Measurements from ENCODE around the gene MTA1. TPM values are rescaled to one million over a fixed set of nuclear protein-coding genes. Genes with fewer than 3 reads are reported as not detected.

MTA1 gene
- total RNA-seq, 2 experiments from 2014 or later: 98.5 to 103 TPM

DNA sequence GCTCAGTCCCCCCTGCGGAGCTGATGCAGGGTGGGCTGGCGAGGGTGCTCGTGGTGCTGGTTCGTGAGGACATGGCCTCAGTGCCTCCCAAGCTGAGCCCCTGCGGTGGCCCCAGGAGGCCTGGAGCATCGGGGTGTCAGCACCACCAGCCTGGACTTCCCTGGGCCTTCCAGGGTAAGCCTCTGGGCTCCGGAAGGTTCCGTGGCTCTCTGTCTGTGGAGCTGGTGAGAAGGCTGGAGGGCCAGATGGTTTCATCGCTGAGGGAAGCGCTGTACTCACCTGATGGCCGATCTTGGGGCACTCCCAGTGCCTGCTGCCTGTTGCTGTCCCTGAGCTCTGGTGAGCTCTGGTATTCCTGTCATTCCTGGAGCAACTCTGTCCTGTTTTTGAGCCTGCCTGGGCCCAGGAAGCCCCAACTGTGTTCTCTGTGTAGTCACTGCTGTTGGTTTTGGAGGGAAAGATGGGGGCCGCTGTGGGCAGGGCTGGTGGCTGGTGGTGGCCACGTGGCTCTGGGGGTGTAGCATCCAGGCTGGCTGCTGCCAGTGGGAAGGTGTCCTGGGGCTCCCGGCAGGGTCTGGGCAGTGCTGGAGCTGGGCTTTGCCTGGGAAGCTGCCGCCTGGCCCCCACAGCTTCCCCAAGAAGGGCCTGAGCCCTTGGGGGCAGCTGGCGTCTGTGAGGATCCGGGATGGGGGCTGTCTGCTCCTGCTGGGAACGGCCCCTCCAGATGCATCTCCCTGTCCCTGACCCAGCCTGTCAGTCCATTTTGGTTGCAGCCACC lies 18.3 kb downstream of the MTA1 start:
- no peak overlapping the region for H3K27ac Mint-ChIP-seq
- no peaks in the 10 kb centered on the region for H3K9me3 Mint-ChIP-seq
- peaks cover 6% of the 10 kb centered on the region for H3K36me3 Mint-ChIP-seq (ENCODE audit: low read depth)
- DNase-seq: no peak
- H3K4me3 Mint-ChIP-seq: no peak overlapping the region
- peaks cover 6% of the 10 kb centered on the region for H3K4me1 Mint-ChIP-seq
- ChIA-PET POLR2A (no interaction called here), CTCF (no interaction called here)
- H3K27me3 Mint-ChIP-seq: no peaks in the 10 kb centered on the region

- Mint-ChIP-seq H3K4me3 (no peak overlapping the region), H3K27me3 (no peaks in the 10 kb centered on the region), H3K9me3 (no peaks in the 10 kb centered on the region), H3K36me3 (ENCODE audit: low read depth) (peaks cover 6% of the 10 kb centered on the region), H3K4me1 (peaks cover 6% of the 10 kb centered on the region), H3K27ac (no peak overlapping the region)
- ChIA-PET POLR2A (no interaction called here), CTCF (no interaction called here)
- DNase-seq: no peak
These were observed 19.6 kb downstream of the MTA1 start for GRCh38 chr14:105439179-105439578.

- H3K27ac Mint-ChIP-seq: no peak overlapping the region
- ChIA-PET CTCF (no interaction called here), POLR2A (no interaction called here)
- H3K9me3 Mint-ChIP-seq: no peaks in the 10 kb centered on the region
- peaks cover 5% of the 10 kb centered on the region for H3K36me3 Mint-ChIP-seq (ENCODE audit: low read depth)
- H3K27me3 Mint-ChIP-seq: no peaks in the 10 kb centered on the region
- DNase-seq: no peak
- peaks cover 3% of the 10 kb centered on the region for H3K4me1 Mint-ChIP-seq
- no peak overlapping the region for H3K4me3 Mint-ChIP-seq
These were observed 20.3 kb downstream of the MTA1 start for GRCh38 chr14:105439710-105440553.

GRCh38 chr14:105440554-105440900 lies 20.9 kb downstream of the MTA1 start:
- no peak for DNase-seq
- ChIA-PET CTCF (no interaction called here), POLR2A (no interaction called here)
- Mint-ChIP-seq H3K4me1 (peaks cover 2% of the 10 kb centered on the region), H3K36me3 (ENCODE audit: low read depth) (peaks cover 4% of the 10 kb centered on the region), H3K27ac (no peak overlapping the region), H3K27me3 (no peaks in the 10 kb centered on the region), H3K4me3 (no peak overlapping the region), H3K9me3 (no peaks in the 10 kb centered on the region)

DNA sequence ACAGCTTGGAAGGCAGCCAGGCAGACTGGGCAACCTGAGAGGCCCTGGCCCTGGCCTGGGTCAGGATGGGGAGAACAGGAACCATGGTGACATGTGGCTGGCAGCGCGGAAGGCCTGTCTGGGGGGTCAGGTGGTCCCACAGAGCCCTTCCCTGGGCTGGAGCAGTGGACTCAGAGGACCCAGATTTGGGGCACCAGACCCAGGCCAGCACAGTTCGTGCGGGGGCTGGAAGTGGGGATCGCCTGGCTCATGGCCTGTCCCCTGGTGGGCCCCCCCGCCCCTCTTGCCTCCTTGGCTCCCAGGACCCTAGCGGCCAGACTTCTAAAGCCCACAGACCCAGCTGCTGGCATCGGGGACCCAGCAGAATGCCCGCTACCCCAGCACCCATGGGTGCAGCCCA lies 21.4 kb downstream of the MTA1 start:
- ChIA-PET CTCF (no interaction called here), POLR2A (no interaction called here)
- Mint-ChIP-seq H3K27ac (no peak overlapping the region), H3K4me1 (no peaks in the 10 kb centered on the region), H3K4me3 (no peak overlapping the region), H3K27me3 (no peaks in the 10 kb centered on the region), H3K9me3 (no peaks in the 10 kb centered on the region), H3K36me3 (ENCODE audit: low read depth) (peaks cover 4% of the 10 kb centered on the region)
- DNase-seq: no peak

GRCh38 chr14:105442125-105442524 lies 22.5 kb downstream of the MTA1 start:
- no peak for DNase-seq
- H3K36me3 Mint-ChIP-seq (ENCODE audit: low read depth): peaks cover 4% of the 10 kb centered on the region
- ChIA-PET POLR2A (no interaction called here), CTCF (no interaction called here)
- H3K9me3 Mint-ChIP-seq: no peaks in the 10 kb centered on the region
- H3K27me3 Mint-ChIP-seq: no peaks in the 10 kb centered on the region
- H3K27ac Mint-ChIP-seq: no peak overlapping the region
- no peaks in the 10 kb centered on the region for H3K4me1 Mint-ChIP-seq
- H3K4me3 Mint-ChIP-seq: no peak overlapping the region

- Mint-ChIP-seq H3K4me3 (no peak overlapping the region), H3K4me1 (no peaks in the 10 kb centered on the region), H3K36me3 (ENCODE audit: low read depth) (peaks cover 4% of the 10 kb centered on the region)
These were observed 23.2 kb downstream of the MTA1 start for GRCh38 chr14:105442834-105443233.

DNA sequence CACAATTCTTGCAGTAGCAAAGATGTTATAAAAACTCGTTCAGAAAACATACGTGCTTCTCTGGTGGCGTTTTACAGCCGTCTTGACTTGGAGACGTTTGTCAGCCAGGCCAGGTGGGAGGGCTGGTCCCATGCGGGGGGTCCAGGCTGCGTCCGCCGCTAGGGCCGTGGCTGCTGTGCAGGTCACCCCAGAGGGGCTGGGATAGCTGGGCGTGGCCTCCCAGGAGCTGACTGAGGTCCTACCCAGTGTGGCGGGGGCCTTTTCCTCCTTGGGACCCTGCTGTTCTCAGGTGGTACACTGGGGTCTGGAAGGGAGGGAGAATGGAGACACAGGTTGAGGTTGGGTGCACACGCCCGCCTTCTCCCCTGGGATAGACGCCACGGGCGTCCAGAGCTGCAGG lies 25.2 kb downstream of the MTA1 start:
- no peaks in the 10 kb centered on the region for H3K4me1 Mint-ChIP-seq
- DNase-seq: no peak
- no peaks in the 10 kb centered on the region for H3K9me3 Mint-ChIP-seq
- POLR2A ChIA-PET: no interaction called here
- H3K27ac Mint-ChIP-seq: no peak overlapping the region
- CTCF ChIA-PET: no interaction called here
- no peak overlapping the region for H3K4me3 Mint-ChIP-seq
- H3K27me3 Mint-ChIP-seq: no peaks in the 10 kb centered on the region
- H3K36me3 Mint-ChIP-seq (ENCODE audit: low read depth): peaks cover 4% of the 10 kb centered on the region

More at GRCh38 chr14:105442834-105443233, 23.2 kb downstream of the MTA1 start:
- Mint-ChIP-seq H3K27ac (no peak overlapping the region), H3K27me3 (no peaks in the 10 kb centered on the region), H3K9me3 (no peaks in the 10 kb centered on the region)
- ChIA-PET CTCF (no interaction called here), POLR2A (no interaction called here)
- no peak for DNase-seq

DNA sequence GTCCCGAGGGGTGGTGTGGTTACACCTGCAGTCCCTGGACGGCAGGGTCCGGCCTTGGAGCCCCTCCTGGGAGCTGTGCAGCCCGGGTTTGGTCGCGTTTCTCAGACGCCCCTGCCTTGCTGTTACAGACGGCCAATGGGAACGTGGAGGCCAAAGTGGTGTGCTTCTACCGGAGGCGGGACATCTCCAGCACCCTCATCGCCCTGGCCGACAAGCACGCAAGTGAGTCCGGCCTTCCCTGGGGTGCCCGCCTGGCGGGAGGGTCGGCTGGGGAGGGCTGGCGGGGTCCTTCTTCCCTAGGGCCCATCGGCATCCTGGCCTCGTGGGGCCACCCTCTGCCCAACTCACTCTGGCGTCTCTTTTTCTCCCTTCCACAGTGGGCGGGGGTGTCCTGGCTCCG lies 25.7 kb downstream of the MTA1 start:
- no peak overlapping the region for H3K27ac Mint-ChIP-seq
- CTCF ChIA-PET: no interaction called here
- H3K36me3 Mint-ChIP-seq (ENCODE audit: low read depth): peaks cover 4% of the 10 kb centered on the region
- no peak for DNase-seq
- no peaks in the 10 kb centered on the region for H3K4me1 Mint-ChIP-seq
- no peaks in the 10 kb centered on the region for H3K27me3 Mint-ChIP-seq
- POLR2A ChIA-PET: no interaction called here
- no peak overlapping the region for H3K4me3 Mint-ChIP-seq
- H3K9me3 Mint-ChIP-seq: no peaks in the 10 kb centered on the region

- DNase-seq: no peak
- Mint-ChIP-seq H3K27ac (no peak overlapping the region), H3K4me1 (no peaks in the 10 kb centered on the region), H3K4me3 (no peak overlapping the region), H3K9me3 (no peaks in the 10 kb centered on the region), H3K36me3 (ENCODE audit: low read depth) (peaks cover 4% of the 10 kb centered on the region), H3K27me3 (no peaks in the 10 kb centered on the region)
- CTCF ChIA-PET: no interaction called here
- POLR2A ChIA-PET: no interaction called here
These were observed 26.5 kb downstream of the MTA1 start for GRCh38 chr14:105445901-105446845.

- Mint-ChIP-seq H3K27ac (no peak overlapping the region), H3K4me1 (no peaks in the 10 kb centered on the region), H3K9me3 (no peaks in the 10 kb centered on the region), H3K4me3 (no peak overlapping the region), H3K27me3 (no peaks in the 10 kb centered on the region), H3K36me3 (ENCODE audit: low read depth) (peaks cover under 1% of the 10 kb centered on the region)
- CTCF ChIA-PET: no interaction called here
- no peak for DNase-seq
- POLR2A ChIA-PET: no interaction called here
These were observed 27.3 kb downstream of the MTA1 start for GRCh38 chr14:105446971-105447370.

DNA sequence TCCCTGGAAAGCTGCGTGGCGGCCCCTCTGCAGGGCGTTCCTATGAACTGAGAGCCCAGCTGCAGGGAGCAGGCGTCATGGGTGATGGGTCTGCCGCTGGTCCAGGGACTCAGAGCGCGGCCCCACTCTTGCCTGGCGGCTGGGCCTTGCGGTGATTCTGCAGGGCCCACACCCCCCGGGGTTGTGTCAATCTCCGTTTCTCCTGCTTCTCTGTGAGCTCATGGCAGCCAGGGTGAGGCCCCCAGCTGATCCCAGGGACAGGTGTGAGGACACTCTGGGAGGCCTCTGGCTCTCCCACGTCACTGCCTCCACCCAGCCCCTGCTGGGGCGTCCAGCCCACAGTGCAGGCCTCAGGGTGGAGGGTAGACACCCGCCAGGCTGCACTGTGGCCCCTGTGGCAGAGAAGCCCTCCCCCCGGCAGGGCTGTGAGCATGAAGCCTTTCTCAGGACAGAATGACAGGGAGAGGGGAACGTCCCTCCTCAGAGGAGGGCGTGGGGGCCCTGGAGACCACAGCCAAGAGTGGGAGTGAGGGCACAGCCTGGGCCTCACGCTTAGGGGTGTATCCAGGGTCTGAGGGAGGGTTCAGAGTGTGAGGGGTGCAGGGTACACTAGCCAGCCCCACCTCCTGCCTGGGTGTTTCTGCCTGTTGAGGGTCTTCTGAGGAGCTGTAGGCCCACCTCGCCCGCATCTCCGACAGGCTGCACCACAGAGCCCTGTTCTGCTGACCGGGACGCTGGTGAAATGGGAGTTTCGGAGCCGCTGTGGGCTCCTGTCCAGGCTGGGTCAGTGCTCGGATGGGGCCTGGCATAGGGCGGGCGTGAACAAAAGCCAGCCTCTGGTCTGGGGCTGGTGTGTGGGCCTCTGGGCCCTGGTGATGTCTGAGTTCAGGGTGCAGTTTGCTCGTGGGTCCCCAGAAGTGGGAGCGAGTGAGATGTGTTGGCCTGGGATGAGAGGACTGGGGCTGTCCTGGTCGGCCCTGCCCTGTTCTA lies 28.3 kb downstream of the MTA1 start:
- no peaks in the 10 kb centered on the region for H3K4me1 Mint-ChIP-seq
- no peaks in the 10 kb centered on the region for H3K36me3 Mint-ChIP-seq (ENCODE audit: low read depth)
- no peak for DNase-seq
- no peaks in the 10 kb centered on the region for H3K9me3 Mint-ChIP-seq
- no peak overlapping the region for H3K27ac Mint-ChIP-seq
- H3K4me3 Mint-ChIP-seq: no peak overlapping the region
- H3K27me3 Mint-ChIP-seq: no peaks in the 10 kb centered on the region
- POLR2A ChIA-PET: interaction anchor here (1.0 to 1.2 kb wide), 2 partner anchors 42 to 49 kb away, joined by 3 to 5 read pairs; partner anchors contain the start of gene TEX22
- CTCF ChIA-PET: interaction anchor here (0.7 to 1.9 kb wide), 8 partner anchors 9 to 80 kb away, joined by 3 to 9 read pairs (median 3); no protein-coding TSS in a partner anchor

Measured in activated CD4-positive, alpha-beta memory T cell treated with anti-CD3 and anti-CD28 coated beads, Interleukin-2, amount 10 ng/mL, durations not matched to agents 7 days and 5 days (primary cell).